ENCODE data around the gene GPR87.
A peak's percentile ranks its signal among the peaks of the same experiment; 100 is the strongest.

The GPR87 gene

GRCh38 chr3:151316267-151316991 is at the start of gene GPR87:
TSS of gene GPR87 (minus strand) at chr3:151316820. CDS start at chr3:151300100, 16,720 bp downstream.
- DNase-seq (ENCODE audit: low read depth) = no peak

GRCh38 chr3:151362751-151363174 is 46.1 kb upstream of the GPR87 start:
- DNase-seq (ENCODE audit: low read depth) = no peak

GRCh38 chr3:151357463-151357850 is 40.8 kb upstream of the GPR87 start:
- no peak for DNase-seq (ENCODE audit: low read depth)

- DNase-seq (ENCODE audit: low read depth) = no peak
Measured at GRCh38 chr3:151356794-151357462, 40.3 kb upstream of the GPR87 start.

- DNase-seq (ENCODE audit: low read depth) = no peak
Measured at GRCh38 chr3:151351648-151352047, 35.0 kb upstream of the GPR87 start.

GRCh38 chr3:151351219-151351618 is 34.6 kb upstream of the GPR87 start:
- DNase-seq (ENCODE audit: low read depth) = no peak

GRCh38 chr3:151350656-151351055 is 34.0 kb upstream of the GPR87 start:
- no peak for DNase-seq (ENCODE audit: low read depth)

- DNase-seq (ENCODE audit: low read depth) = no peak
Measured at GRCh38 chr3:151347432-151347831, 30.8 kb upstream of the GPR87 start.

GRCh38 chr3:151346292-151346691 is 29.7 kb upstream of the GPR87 start:
- DNase-seq (ENCODE audit: low read depth) = no peak

GRCh38 chr3:151345859-151346258 is 29.2 kb upstream of the GPR87 start:
- DNase-seq (ENCODE audit: low read depth) = peak; percentile 61

GRCh38 chr3:151331696-151332095 is 15.1 kb upstream of the GPR87 start:
- no peak for DNase-seq (ENCODE audit: low read depth)

- DNase-seq (ENCODE audit: low read depth) = no peak
Measured at GRCh38 chr3:151330899-151331298, 14.3 kb upstream of the GPR87 start.

- no peak for DNase-seq (ENCODE audit: low read depth)
Measured at GRCh38 chr3:151330379-151330778, 13.8 kb upstream of the GPR87 start.

GRCh38 chr3:151329363-151329762 is 12.7 kb upstream of the GPR87 start, which contains the start of gene P2RY13:
TSS of gene P2RY13 (minus strand) at chr3:151329549. CDS start at chr3:151329528, 21 bp downstream.
- DNase-seq (ENCODE audit: low read depth) = no peak

- no peak for DNase-seq (ENCODE audit: low read depth)
Measured at GRCh38 chr3:151328298-151328995, 11.8 kb upstream of the GPR87 start.

GRCh38 chr3:151327571-151328198 is 11.1 kb upstream of the GPR87 start:
- DNase-seq (ENCODE audit: low read depth) = no peak

GRCh38 chr3:151322511-151322910 is 5.9 kb upstream of the GPR87 start:
- DNase-seq (ENCODE audit: low read depth) = no peak

GRCh38 chr3:151321526-151321925 is 4.9 kb upstream of the GPR87 start:
- no peak for DNase-seq (ENCODE audit: low read depth)

GRCh38 chr3:151320131-151320530 is 3.5 kb upstream of the GPR87 start:
- DNase-seq (ENCODE audit: low read depth) = no peak

GRCh38 chr3:151319628-151320027 is 3.0 kb upstream of the GPR87 start:
- DNase-seq (ENCODE audit: low read depth) = no peak

- DNase-seq (ENCODE audit: low read depth) = no peak
Measured at GRCh38 chr3:151318991-151319390, 2.4 kb upstream of the GPR87 start.

GRCh38 chr3:151318313-151318712 is 1.7 kb upstream of the GPR87 start:
- DNase-seq (ENCODE audit: low read depth) = no peak
